Measurements from ENCODE around the gene ZNF556. TPM values are rescaled to one million over a fixed set of nuclear protein-coding genes. Genes with fewer than 3 reads are reported as not detected.

Gene ZNF556
- polyA plus RNA-seq, 6 donors from 2014 or later, result not detected

DNA sequence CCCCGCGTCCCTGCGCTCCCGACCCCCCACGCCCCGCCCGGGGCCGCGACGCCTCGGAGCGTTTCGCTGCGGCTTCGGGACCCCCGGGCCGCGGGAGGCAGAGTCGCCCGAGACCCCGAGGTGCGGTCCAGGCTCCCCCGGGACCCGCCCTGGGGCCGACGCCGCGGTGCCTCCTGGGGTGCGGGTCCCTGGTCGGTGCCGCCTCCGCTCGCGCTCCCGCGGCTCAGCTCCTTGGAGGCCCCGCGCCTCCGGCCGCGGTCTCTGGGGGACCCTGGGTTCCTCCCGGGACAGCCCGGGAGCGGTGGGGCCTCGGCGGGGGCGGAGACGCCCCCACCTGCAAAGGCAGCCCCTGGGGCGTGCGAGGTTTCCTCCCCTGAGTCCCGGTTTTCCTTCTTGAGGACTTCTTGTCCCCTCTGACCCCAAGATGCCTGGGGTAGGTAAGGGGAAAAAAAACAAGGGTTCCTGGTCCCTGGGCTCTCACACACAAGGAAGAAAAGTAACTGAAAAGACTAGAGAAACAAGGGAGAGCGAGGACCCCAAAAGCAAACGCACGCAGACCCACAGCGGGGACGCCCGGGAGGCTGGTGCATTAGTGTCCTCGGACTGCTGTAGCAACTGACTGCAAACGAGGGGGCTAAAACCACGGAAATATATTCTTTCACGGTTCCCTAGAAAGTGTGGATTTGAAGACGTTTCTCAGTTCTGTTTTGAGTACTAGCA lies 25.1 kb upstream of the ZNF556 start:
- DNase-seq, result no peak
- peaks cover 0 to 4% of the 10 kb centered on the region in 2 donors for H3K36me3 Mint-ChIP-seq
- no peak for ATAC-seq (ENCODE audit: low read depth in 2 of 2)
- peak overlapping the region; percentile 66 to 92 (median 88) for H3K4me3 Mint-ChIP-seq
- H3K9me3 Mint-ChIP-seq, result peaks cover 0 to 7% (median 2%) of the 10 kb centered on the region in 7 donors
- peaks cover 10 to 30% (median 30%) of the 10 kb centered on the region in 3 donors for H3K4me1 Mint-ChIP-seq
- no peaks in the 10 kb centered on the region for H3K27me3 Mint-ChIP-seq
- peak overlapping the region; percentile 3 to 78 (median 62) for H3K27ac Mint-ChIP-seq

DNA sequence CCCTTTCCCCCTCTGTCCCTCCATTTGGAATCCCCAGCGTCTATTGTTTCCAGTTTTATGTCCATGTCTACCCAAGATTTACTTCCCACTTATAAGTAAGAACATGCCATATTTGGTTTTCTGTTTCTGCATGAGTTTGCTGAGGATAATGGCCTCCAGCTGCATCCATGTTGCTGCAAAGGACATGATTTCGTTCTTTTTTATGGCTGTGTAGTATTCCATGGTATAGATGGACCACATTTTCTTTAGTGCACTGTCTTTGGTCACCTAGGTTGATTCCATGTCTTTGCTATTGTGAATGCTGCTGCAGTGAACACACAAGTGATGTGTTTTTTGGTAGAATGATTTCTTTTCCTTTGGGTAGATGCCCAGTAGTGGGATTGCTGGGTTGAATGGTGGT lies 22.0 kb upstream of the ZNF556 start:
- Mint-ChIP-seq H3K27me3 (no peaks in the 10 kb centered on the region), H3K36me3 (peaks cover 3 to 11% of the 10 kb centered on the region in 2 donors), H3K9me3 (peaks cover under 1 to 6% (median 1%) of the 10 kb centered on the region in 7 donors), H3K4me1 (peaks cover 13 to 37% (median 34%) of the 10 kb centered on the region in 3 donors), H3K4me3 (peak overlapping the region in 1 of 8 donors; percentile 73), H3K27ac (no peak overlapping the region)
- DNase-seq, result no peak
- no peak for ATAC-seq (ENCODE audit: low read depth in 2 of 2)

DNA sequence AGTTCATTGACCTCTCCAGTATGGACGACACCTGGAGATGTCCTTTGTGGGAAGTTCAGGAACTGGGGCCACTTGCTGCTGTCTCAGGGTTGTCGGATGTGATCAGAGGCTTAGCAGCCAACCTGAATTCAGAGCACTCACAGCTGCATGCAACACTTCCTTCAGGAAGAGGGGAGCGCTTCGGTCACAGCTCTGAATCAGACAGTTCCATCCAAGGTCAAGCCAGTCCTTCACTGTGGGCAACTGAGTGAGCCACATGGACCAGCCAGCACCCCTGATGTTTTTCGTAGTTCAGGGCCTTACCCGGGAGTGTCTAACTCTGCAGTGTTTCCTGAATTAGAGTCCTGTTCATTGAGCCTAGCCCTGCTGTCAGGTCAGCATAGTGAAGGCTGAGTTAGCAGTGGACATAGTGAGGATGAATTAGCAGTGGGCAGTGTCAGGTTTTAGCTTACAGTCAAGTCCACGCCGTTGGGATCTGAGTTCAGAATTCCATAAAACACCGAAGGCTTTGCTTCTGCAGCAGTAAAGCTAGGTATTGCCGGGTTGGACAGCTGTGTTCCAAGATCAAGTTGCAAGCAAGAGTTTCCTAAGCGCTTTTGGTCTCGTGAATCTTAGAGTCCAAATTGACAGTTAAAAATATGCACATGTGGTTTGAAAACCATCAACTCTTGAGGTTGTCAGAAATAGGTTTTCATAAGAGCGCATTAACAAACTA lies 20.8 kb upstream of the ZNF556 start:
- H3K9me3 Mint-ChIP-seq, result peaks cover 3 to 15% (median 11%) of the 10 kb centered on the region in 7 donors

DNA sequence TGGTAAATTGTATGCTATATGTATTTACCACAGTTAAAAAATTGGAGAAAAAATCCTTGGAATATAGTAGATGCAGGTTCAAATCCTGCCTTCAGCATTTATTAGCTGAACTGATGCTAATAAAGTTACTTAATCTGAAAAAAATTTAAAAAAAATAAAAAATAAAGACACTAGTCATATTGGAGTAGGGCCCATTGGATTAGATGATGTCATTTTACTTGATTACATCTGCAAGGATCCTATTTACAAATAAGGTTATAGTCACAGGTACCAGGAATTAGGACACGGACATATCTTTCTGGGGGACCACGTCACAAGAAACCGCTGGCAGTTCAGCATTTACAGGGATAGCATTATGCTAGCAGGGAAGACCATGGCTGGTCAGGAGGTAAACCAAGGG lies 19.6 kb upstream of the ZNF556 start:
- ATAC-seq (ENCODE audit: low read depth in 2 of 2), result no peak
- Mint-ChIP-seq H3K27me3 (no peaks in the 10 kb centered on the region), H3K4me1 (peaks cover 11 to 30% (median 23%) of the 10 kb centered on the region in 3 donors), H3K9me3 (peaks cover 6 to 27% (median 22%) of the 10 kb centered on the region in 7 donors), H3K27ac (no peak overlapping the region), H3K4me3 (no peak overlapping the region), H3K36me3 (peaks cover 26 to 33% of the 10 kb centered on the region in 2 donors)
- no peak for DNase-seq

More for the DNA sequence above, 20.8 kb upstream of the ZNF556 start:
- H3K4me3 Mint-ChIP-seq, result peak overlapping the region in 1 of 8 donors; percentile 12
- no peak overlapping the region for H3K27ac Mint-ChIP-seq
- H3K36me3 Mint-ChIP-seq, result peaks cover 15 to 22% of the 10 kb centered on the region in 2 donors
- DNase-seq, result no peak
- peaks cover 17 to 36% (median 28%) of the 10 kb centered on the region in 3 donors for H3K4me1 Mint-ChIP-seq
- ATAC-seq (ENCODE audit: low read depth in 2 of 2), result no peak
- no peaks in the 10 kb centered on the region for H3K27me3 Mint-ChIP-seq

DNA sequence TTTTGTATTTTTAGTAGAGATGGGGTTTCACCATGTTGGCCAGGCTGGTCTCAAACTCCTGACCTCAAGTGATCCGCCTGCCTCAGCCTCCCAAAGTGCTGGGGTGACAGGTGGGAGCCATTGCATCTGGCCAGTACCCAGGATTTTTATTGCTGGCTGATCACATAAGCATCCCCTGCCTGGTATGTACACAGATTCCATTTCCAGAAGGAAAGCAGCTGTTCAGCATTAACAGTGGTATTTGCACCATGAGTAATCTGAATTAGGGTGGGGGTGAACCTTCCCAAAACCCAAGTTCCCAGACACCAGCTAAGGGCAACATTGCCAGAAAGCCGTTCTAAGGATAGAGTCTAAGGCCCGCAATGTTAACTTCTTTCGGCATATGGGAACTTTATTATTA lies 18.5 kb upstream of the ZNF556 start:
- Mint-ChIP-seq H3K27ac (no peak overlapping the region), H3K4me1 (peaks cover 7 to 21% (median 13%) of the 10 kb centered on the region in 3 donors), H3K4me3 (no peak overlapping the region), H3K36me3 (peaks cover 37 to 45% of the 10 kb centered on the region in 2 donors), H3K27me3 (no peaks in the 10 kb centered on the region), H3K9me3 (peaks cover 10 to 37% (median 33%) of the 10 kb centered on the region in 7 donors)
- no peak for DNase-seq
- ATAC-seq (ENCODE audit: low read depth in 2 of 2), result no peak

DNA sequence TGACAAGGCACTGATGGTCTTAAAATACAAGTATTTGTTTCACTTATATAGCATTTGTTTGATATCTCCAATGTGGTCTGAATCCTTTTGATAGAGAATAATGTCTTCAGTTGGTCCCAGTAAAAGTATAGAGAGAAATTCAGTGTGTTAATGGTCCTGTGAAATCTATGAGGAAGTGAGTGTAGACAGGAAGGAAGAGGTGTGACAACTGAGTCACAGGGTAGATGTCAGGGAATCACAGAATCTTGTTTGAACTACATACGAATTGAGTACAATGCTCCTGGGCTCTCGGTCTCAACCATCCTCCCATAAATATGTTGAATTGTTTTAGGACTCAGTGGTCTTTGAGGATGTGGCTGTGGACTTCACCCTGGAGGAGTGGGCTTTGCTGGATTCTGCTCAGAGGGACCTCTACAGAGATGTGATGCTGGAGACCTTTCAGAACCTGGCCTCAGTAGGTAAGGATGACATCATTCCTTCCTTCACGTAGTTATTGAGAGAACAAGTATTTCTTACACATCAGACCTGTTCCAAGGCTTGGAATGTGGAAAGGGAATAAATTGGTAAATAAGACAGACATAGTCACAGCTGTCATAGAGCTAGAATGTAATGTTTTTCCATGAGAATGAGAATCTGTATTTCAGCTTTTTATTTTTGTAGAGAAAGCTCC lies 16.7 kb upstream of the ZNF556 start:
- Mint-ChIP-seq H3K36me3 (peaks cover 52 to 57% of the 10 kb centered on the region in 2 donors), H3K4me3 (no peak overlapping the region), H3K9me3 (peaks cover 10 to 51% (median 47%) of the 10 kb centered on the region in 7 donors), H3K27ac (peak overlapping the region in 1 of 6 donors; percentile 36), H3K27me3 (no peaks in the 10 kb centered on the region), H3K4me1 (peaks cover 7 to 19% (median 9%) of the 10 kb centered on the region in 3 donors)
- no peak for DNase-seq
- ATAC-seq (ENCODE audit: low read depth in 2 of 2), result no peak

DNA sequence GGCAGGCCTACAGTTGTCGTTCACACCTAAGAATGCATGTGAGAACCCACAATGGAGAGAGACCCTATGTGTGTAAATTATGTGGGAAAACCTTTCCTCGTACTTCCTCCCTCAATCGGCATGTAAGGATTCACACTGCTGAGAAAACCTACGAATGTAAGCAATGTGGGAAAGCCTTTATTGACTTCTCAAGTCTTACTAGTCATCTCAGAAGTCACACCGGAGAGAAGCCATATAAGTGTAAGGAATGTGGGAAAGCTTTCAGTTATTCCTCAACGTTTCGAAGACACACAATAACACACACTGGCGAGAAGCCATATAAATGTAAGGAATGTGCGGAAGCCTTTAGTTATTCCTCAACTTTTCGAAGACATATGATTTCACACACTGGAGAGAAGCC lies 14.5 kb upstream of the ZNF556 start:
- H3K36me3 Mint-ChIP-seq, result peaks cover 56 to 62% of the 10 kb centered on the region in 2 donors
- H3K27ac Mint-ChIP-seq, result no peak overlapping the region
- H3K9me3 Mint-ChIP-seq, result peaks cover 13 to 57% (median 50%) of the 10 kb centered on the region in 7 donors
- H3K4me1 Mint-ChIP-seq, result peaks cover 9 to 11% (median 11%) of the 10 kb centered on the region in 3 donors
- no peaks in the 10 kb centered on the region for H3K27me3 Mint-ChIP-seq
- no peak for ATAC-seq (ENCODE audit: low read depth in 2 of 2)
- H3K4me3 Mint-ChIP-seq, result no peak overlapping the region
- DNase-seq, result no peak

DNA sequence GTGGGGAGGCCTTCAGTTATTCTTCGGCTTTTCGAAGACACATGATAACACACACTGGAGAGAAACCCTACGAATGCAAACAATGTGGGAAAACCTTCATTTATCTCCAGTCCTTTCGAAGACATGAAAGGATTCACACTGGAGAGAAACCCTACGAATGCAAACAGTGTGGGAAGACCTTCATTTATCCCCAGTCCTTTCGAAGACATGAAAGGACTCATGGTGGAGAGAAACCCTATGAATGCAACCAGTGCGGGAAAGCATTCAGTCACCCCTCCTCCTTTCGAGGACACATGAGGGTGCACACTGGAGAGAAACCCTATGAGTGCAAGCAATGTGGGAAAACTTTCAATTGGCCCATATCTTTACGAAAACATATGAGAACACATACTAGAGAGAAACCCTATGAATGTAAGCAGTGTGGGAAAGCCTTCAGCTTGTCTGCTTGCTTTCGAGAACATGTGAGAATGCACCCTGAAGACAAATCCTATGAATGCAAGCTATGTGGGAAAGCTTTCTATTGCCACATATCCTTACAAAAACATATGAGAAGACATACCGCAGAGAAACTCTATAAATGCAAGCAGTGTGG lies 14.0 kb upstream of the ZNF556 start:
- H3K9me3 Mint-ChIP-seq, result peaks cover 13 to 57% (median 50%) of the 10 kb centered on the region in 7 donors
- H3K4me1 Mint-ChIP-seq, result peaks cover 9 to 11% (median 11%) of the 10 kb centered on the region in 3 donors
- ATAC-seq (ENCODE audit: low read depth in 2 of 2), result no peak
- H3K36me3 Mint-ChIP-seq, result peaks cover 56 to 62% of the 10 kb centered on the region in 2 donors
- DNase-seq, result no peak
- H3K27me3 Mint-ChIP-seq, result no peaks in the 10 kb centered on the region
- H3K4me3 Mint-ChIP-seq, result no peak overlapping the region
- no peak overlapping the region for H3K27ac Mint-ChIP-seq

DNA sequence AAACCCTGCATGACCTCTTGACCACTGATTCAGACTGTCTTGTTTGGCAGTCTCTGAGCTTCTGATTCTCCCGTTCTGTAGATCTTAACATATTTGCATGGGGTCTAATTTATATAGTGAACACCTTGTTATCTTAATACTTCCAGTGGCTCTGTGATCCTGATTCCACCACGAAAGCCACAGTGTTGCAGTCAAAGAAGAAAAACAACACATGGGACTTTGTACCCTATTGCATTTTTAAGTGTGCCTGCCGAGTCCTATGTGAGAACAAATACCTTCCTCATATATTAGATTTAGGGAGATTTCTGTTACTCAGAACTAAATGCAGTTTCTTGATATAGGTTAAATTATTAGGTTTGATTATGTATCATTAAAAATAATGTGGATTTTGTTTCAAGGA lies 12.3 kb upstream of the ZNF556 start:
- Mint-ChIP-seq H3K27me3 (no peaks in the 10 kb centered on the region), H3K27ac (no peak overlapping the region), H3K36me3 (peaks cover 58 to 61% of the 10 kb centered on the region in 2 donors), H3K4me1 (peaks cover 7 to 11% (median 10%) of the 10 kb centered on the region in 3 donors), H3K4me3 (no peak overlapping the region), H3K9me3 (peaks cover 14 to 54% (median 50%) of the 10 kb centered on the region in 7 donors)
- ATAC-seq (ENCODE audit: low read depth in 2 of 2), result no peak
- no peak for DNase-seq

DNA sequence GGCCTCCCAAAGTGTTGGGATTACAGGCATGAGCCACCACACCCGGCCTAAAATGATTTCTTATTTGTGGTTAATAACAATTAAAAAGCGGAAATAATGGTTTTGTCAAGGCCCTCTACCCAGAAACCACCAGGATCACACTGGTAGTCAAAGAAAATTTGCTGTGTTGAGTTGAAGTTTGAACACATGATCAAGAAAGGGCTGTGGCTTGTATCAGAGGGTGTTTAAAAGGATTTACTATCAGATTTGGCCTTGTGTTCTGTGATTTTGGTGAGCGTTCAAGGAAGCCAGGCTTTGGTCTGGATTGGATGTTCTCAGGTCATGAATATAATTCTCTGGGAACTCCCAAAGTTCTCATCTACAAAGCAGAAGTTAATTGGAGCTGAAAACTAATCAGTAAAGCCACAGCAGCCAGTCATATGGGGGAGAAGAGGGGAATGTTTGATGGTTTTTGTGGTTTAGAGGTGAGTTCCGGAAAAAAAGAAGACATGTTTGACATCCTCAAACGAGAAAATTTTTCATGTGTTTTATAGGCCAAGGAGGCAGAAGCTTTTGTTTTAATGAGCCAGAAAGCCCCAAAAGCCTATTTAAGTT lies 10.6 kb upstream of the ZNF556 start:
- DNase-seq, result no peak
- no peak overlapping the region for H3K27ac Mint-ChIP-seq
- H3K4me1 Mint-ChIP-seq, result peaks cover 0 to 4% (median 2%) of the 10 kb centered on the region in 3 donors
- ATAC-seq (ENCODE audit: low read depth in 2 of 2), result peak in 1 of 2 donors; percentile 40
- H3K9me3 Mint-ChIP-seq, result peaks cover 9 to 40% (median 34%) of the 10 kb centered on the region in 7 donors
- no peaks in the 10 kb centered on the region for H3K27me3 Mint-ChIP-seq
- no peak overlapping the region for H3K4me3 Mint-ChIP-seq
- H3K36me3 Mint-ChIP-seq, result peaks cover 43 to 45% of the 10 kb centered on the region in 2 donors

DNA sequence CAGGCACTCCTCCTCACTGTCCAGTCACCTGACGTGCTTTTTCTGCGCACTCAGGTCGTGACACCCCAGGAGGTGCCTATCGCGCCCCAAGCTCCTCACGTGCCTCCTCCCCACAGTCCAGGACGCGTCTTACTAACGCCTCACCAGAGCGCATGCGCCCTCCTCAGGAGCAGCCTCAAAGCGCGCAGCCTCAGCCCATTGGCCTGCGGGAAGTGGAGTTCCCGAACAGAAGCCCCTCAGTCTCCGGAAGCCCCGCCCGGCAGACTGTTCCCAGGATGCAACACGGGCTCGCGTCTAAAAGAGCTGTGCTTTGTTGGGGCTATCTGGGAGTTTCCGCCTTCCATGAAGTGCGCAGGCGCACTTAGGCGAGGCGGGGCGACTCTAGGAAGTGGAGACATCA lies 8.3 kb upstream of the ZNF556 start:
- peak overlapping the region in 1 of 6 donors; percentile 77 for H3K27ac Mint-ChIP-seq
- peaks cover 20 to 22% of the 10 kb centered on the region in 2 donors for H3K36me3 Mint-ChIP-seq
- ATAC-seq (ENCODE audit: low read depth in 2 of 2) (no peak), DNase-seq (no peak)
- H3K9me3 Mint-ChIP-seq, result peaks cover 4 to 17% (median 11%) of the 10 kb centered on the region in 7 donors
- peaks cover 0 to 4% (median 0%) of the 10 kb centered on the region in 3 donors for H3K27me3 Mint-ChIP-seq
- H3K4me3 Mint-ChIP-seq, result no peak overlapping the region
- peaks cover 0 to 9% (median 2%) of the 10 kb centered on the region in 3 donors for H3K4me1 Mint-ChIP-seq

DNA sequence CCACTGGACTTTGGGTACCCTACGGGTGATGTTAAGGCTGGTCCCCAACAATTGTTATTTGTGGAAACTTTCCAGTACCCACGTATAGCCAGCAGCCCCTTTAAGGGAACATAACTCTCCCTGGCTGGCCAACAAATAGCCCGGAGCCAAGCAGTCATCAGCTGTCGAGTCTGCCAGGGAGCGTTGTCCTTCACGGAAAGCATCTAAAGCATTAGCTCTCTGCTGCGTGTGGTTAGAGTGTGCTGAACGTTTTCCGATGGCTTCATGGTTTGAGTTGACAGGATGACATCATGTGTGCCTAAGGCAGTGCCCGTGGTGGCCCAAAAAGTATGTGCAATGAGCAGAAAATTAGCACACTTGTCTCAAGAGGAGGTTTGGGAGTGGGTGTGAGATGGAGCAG lies 3.3 kb upstream of the ZNF556 start:
- Mint-ChIP-seq H3K27ac (peak overlapping the region in 1 of 6 donors; percentile 58), H3K36me3 (no peaks in the 10 kb centered on the region), H3K4me1 (peaks cover 0 to 9% (median 0%) of the 10 kb centered on the region in 3 donors), H3K27me3 (peaks cover 0 to 8% (median 0%) of the 10 kb centered on the region in 3 donors), H3K9me3 (peaks cover 0 to 3% (median 0%) of the 10 kb centered on the region in 7 donors), H3K4me3 (no peak overlapping the region)
- DNase-seq, result no peak
- no peak for ATAC-seq (ENCODE audit: low read depth in 2 of 2)
